HG03457 (cell line): Measurements from ENCODE around the gene COL17A1.
A peak's percentile ranks its signal among the peaks of the same experiment; 100 is the strongest.

Experiments
- ATAC-seq: cut with Tn5 transposase; IDR thresholded peaks from one replicate; pipeline ENCODE4 v1.9.1; 2021; ENCODE audit warnings: moderate number of reproducible peaks; ENCODE audit not compliant: unreplicated experiment

Gene COL17A1

GRCh38 chr10:104085801-104086400 is at the start of gene COL17A1:
COL17A1 (minus strand) TSS chr10:104085880; CDS start chr10:104080673, 5,207 bp downstream.
- ATAC-seq, result no peak

GRCh38 chr10:104130041-104130440 is 44.4 kb upstream of the COL17A1 start:
- ATAC-seq, result no peak

GRCh38 chr10:104128214-104128613 is 42.5 kb upstream of the COL17A1 start:
- no peak for ATAC-seq

GRCh38 chr10:104127411-104127810 is 41.7 kb upstream of the COL17A1 start:
- ATAC-seq, result no peak

GRCh38 chr10:104123397-104123796 is 37.7 kb upstream of the COL17A1 start:
- ATAC-seq, result no peak

- ATAC-seq, result no peak
These were observed 36.8 kb upstream of the COL17A1 start for GRCh38 chr10:104122225-104123107.

GRCh38 chr10:104121485-104122224 is 36.0 kb upstream of the COL17A1 start, which contains the start of gene SFR1:
SFR1 (plus strand) TSS chr10:104122171; CDS start chr10:104122184, 13 bp downstream.
- ATAC-seq, result peak; percentile 86

- ATAC-seq, result peak; percentile 30
These were observed 35.3 kb upstream of the COL17A1 start for GRCh38 chr10:104120903-104121484.

- ATAC-seq, result no peak
These were observed 34.8 kb upstream of the COL17A1 start for GRCh38 chr10:104120512-104120902.

- ATAC-seq, result no peak
These were observed 34.3 kb upstream of the COL17A1 start for GRCh38 chr10:104119996-104120395.

- no peak for ATAC-seq
These were observed 32.2 kb upstream of the COL17A1 start for GRCh38 chr10:104117839-104118323.

GRCh38 chr10:104113376-104113956 is 27.8 kb upstream of the COL17A1 start:
- ATAC-seq, result no peak

GRCh38 chr10:104109908-104110662 is 24.4 kb upstream of the COL17A1 start:
- ATAC-seq, result peak; percentile 81

- ATAC-seq, result no peak
These were observed 19.2 kb upstream of the COL17A1 start for GRCh38 chr10:104104926-104105325.

GRCh38 chr10:104104418-104104817 is 18.7 kb upstream of the COL17A1 start:
- no peak for ATAC-seq

GRCh38 chr10:104103956-104104355 is 18.3 kb upstream of the COL17A1 start:
- ATAC-seq, result no peak

GRCh38 chr10:104101902-104102301 is 16.2 kb upstream of the COL17A1 start:
- no peak for ATAC-seq

- no peak for ATAC-seq
These were observed 15.1 kb upstream of the COL17A1 start for GRCh38 chr10:104100795-104101194.

- ATAC-seq, result no peak
These were observed 14.3 kb upstream of the COL17A1 start for GRCh38 chr10:104099941-104100340.

GRCh38 chr10:104099269-104099668 is 13.6 kb upstream of the COL17A1 start:
- ATAC-seq, result no peak
